Tibial artery (tissue), 4 donors: ENCODE data around the gene MLH3.

Experiments
- DNase-seq, 2 donors: peaks; one replicate each; pipeline ENCODE4 v3.0.0-alpha.2; 2019
- H3K27ac ChIP-seq, 2 donors: fragments of 200-600 bp; sonication (generic) in 1 of 2; 1 replicate in 1 of 2; 2 replicates in 1 of 2; pipeline ENCODE4 v1.5.1; 2018 to 2019; ENCODE audit warnings: mild to moderate bottlenecking in 1 of 2
- H3K27me3 ChIP-seq, 2 donors: fragments of 200-600 bp; sonication (generic) in 1 of 2; one replicate each; pipeline versions ENCODE4 v1.5.1 to v1.6.0; 2016 to 2019
- H3K36me3 ChIP-seq, 3 donors: fragments of 200-600 bp; sonication (generic) in 2 of 3; one replicate each; pipeline ENCODE4 v1.5.1; 2016 to 2019; ENCODE audit warnings: mild to moderate bottlenecking in 2 of 3
- H3K4me1 ChIP-seq, 4 donors: fragments of 200-600 bp; sonication (generic) in 2 of 4; 1 replicate in 3 of 4; 2 replicates in 1 of 4; pipeline ENCODE4 v1.5.1; 2016 to 2019
- H3K4me3 ChIP-seq, 2 donors: fragments of 200-600 bp; sonication (generic) in 1 of 2; 1 replicate in 1 of 2; 2 replicates in 1 of 2; pipeline ENCODE4 v1.5.1; 2018 to 2019; ENCODE audit warnings: mild to moderate bottlenecking in 2 of 2
- H3K9me3 ChIP-seq, 3 donors: fragments of 200-600 bp; sonication (generic) in 1 of 3; one replicate each; pipeline ENCODE4 v1.5.1; 2016 to 2019
- intact Hi-C: fragments of 100-400 bp; cut with DNase I; formaldehyde crosslinking; loops from one replicate; pipeline ENCODE4 v1.15.0; 2023; ENCODE audit warnings: low total_unique reads
- TF ChIP-seq, protein P1 (sequence below), 2 experiments: fragments of 200-600 bp in 1 of 2; fragments of 450-650 bp in 1 of 2; IDR thresholded peaks; one replicate each; pipeline ENCODE4 v1.5.1; 2017 to 2019; ENCODE audit warnings: antibody characterized with exemption in 2 of 2, mild to moderate bottlenecking in 1 of 2, moderate library complexity in 1 of 2

Gene MLH3

DNA sequence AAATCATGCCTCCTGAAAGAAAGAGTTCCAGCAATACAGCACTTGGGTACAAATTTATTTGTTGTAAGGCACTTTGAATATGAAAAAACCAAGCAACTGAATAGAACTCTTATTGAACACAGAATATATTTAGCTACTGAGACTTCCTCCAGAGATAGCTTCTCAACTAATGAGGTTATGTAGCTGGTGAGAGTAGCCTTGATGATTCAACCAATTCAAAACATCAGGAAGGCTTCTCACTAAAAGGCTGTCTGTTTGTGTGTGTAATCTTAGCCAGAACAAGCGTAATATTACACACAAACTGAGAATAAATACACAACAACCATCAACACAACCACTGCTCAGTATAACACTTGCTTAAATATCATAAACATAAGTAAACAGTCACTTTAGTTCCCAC, 28.2 kb downstream of the MLH3 start:
- Histone ChIP-seq H3K27ac (no peak overlapping the region), H3K9me3 (no peaks in the 10 kb centered on the region), H3K27me3 (no peaks in the 10 kb centered on the region), H3K4me1 (no peaks in the 10 kb centered on the region), H3K36me3 (peaks cover 46 to 84% (median 60%) of the 10 kb centered on the region in 3 donors), H3K4me3 (no peak overlapping the region)
- TF ChIP-seq, protein P1, sequence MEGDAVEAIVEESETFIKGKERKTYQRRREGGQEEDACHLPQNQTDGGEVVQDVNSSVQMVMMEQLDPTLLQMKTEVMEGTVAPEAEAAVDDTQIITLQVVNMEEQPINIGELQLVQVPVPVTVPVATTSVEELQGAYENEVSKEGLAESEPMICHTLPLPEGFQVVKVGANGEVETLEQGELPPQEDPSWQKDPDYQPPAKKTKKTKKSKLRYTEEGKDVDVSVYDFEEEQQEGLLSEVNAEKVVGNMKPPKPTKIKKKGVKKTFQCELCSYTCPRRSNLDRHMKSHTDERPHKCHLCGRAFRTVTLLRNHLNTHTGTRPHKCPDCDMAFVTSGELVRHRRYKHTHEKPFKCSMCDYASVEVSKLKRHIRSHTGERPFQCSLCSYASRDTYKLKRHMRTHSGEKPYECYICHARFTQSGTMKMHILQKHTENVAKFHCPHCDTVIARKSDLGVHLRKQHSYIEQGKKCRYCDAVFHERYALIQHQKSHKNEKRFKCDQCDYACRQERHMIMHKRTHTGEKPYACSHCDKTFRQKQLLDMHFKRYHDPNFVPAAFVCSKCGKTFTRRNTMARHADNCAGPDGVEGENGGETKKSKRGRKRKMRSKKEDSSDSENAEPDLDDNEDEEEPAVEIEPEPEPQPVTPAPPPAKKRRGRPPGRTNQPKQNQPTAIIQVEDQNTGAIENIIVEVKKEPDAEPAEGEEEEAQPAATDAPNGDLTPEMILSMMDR (IDR thresholded peaks at IDR 0.05), result no peak
- no peak for DNase-seq
- intact Hi-C loops, result no loop called here

DNA sequence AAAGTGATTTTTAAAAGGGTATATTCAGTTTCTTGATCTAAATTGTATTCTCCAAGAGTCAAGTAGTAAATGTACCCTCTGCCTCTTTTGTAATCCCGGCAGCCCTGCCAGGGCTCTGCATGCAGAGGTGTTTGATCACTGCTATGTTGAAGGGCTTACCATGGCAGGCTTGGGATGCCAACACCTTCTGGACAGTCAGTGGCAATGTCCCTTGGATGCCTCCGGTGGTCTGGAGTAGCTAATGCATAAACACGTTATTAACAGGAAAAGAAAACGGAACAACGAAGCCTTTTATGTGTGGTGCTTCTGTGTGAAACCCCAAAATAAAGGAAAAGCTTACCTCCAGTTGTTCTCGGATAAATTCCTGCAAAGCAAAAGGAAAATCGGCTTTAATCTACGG, 28.6 kb downstream of the MLH3 start:
- H3K27ac ChIP-seq, result no peak overlapping the region
- intact Hi-C loops, result no loop called here
- no peaks in the 10 kb centered on the region for H3K9me3 ChIP-seq
- H3K4me1 ChIP-seq, result no peaks in the 10 kb centered on the region
- TF ChIP-seq, protein P1 (IDR thresholded peaks at IDR 0.05), result peak; percentile 38 to 42
- no peak for DNase-seq
- H3K4me3 ChIP-seq, result no peak overlapping the region
- H3K36me3 ChIP-seq, result peaks cover 47 to 88% (median 65%) of the 10 kb centered on the region in 3 donors
- H3K27me3 ChIP-seq, result no peaks in the 10 kb centered on the region

DNA sequence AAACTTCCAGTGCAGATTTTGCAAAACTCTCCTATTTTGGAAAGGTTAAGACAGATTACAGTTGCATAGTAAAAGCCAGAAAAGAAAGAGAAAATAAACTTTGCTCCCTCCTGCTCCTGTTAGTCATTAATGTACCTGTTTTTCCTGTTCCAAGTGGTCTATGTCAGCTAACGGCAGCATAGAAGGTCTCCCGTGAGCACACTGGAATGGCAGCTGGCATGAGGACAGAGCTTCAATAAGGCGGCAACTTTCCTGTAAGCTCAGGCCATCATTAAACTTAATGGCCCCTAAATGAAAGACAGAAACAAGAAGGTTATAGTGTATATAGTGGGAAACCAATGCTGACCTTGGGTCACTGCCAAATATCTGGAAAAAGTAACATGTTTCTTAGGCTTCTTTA, 32.6 kb downstream of the MLH3 start:
- no peak overlapping the region for H3K27ac ChIP-seq
- H3K4me1 ChIP-seq, result no peaks in the 10 kb centered on the region
- H3K27me3 ChIP-seq, result no peaks in the 10 kb centered on the region
- no peak for DNase-seq
- peaks cover 66 to 89% (median 75%) of the 10 kb centered on the region in 3 donors for H3K36me3 ChIP-seq
- TF ChIP-seq, protein P1 (IDR thresholded peaks at IDR 0.05), result no peak
- intact Hi-C loops, result no loop called here
- no peaks in the 10 kb centered on the region for H3K9me3 ChIP-seq
- no peak overlapping the region for H3K4me3 ChIP-seq

DNA sequence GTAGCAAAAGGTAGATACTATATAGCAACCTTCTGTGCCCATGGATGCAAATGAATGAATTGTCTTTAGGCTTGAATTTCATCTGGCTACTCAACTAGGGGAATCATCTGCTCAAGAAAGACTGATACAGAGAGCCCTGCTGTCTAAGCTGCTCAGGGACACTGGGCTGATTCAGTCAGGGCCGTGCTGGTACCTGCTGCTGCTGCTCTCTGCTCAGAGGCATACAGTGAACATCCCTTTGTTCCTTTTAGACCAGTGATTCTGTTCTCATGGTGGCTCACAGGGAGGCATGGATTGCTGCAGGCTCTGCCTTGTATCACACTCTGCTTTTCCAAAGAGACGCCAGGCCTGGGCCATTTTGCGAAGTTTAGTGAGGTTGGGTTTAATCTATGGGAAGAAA, 34.5 kb downstream of the MLH3 start:
- H3K9me3 ChIP-seq, result no peaks in the 10 kb centered on the region
- H3K4me3 ChIP-seq, result no peak overlapping the region
- H3K27ac ChIP-seq, result no peak overlapping the region
- H3K36me3 ChIP-seq, result peaks cover 59 to 84% (median 65%) of the 10 kb centered on the region in 3 donors
- TF ChIP-seq, protein P1 (IDR thresholded peaks at IDR 0.05), result no peak
- H3K4me1 ChIP-seq, result peaks cover 0 to 12% (median 8%) of the 10 kb centered on the region in 4 donors
- no peak for DNase-seq
- intact Hi-C loops, result no loop called here
- no peaks in the 10 kb centered on the region for H3K27me3 ChIP-seq

DNA sequence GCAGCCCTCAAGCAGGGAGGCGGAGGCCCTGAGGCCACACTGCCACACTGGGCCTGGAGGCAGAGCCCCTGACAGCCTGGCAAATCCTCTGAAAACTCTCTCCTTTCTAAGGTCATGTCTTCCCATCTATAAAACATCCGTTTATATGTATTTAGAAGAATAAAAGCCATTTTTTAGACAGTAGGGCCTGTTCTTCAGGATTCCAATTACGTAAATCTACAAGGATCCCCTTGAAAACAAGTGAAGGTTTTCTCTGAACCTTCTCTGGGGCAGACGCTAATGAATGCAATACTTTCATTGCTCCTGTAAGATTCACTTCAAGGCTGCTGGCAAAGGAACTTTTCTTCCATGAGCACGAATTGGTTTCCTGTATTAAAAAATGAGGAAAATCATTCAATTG, 35.8 kb downstream of the MLH3 start:
- H3K36me3 ChIP-seq, result peaks cover 47 to 74% (median 59%) of the 10 kb centered on the region in 3 donors
- H3K27ac ChIP-seq, result peak overlapping the region in 1 of 2 donors; percentile 7
- TF ChIP-seq, protein P1 (IDR thresholded peaks at IDR 0.05), result no peak
- H3K27me3 ChIP-seq, result no peaks in the 10 kb centered on the region
- H3K9me3 ChIP-seq, result no peaks in the 10 kb centered on the region
- no peak for DNase-seq
- H3K4me3 ChIP-seq, result no peak overlapping the region
- H3K4me1 ChIP-seq, result peaks cover 7 to 25% (median 19%) of the 10 kb centered on the region in 4 donors
- intact Hi-C loops, result no loop called here

DNA sequence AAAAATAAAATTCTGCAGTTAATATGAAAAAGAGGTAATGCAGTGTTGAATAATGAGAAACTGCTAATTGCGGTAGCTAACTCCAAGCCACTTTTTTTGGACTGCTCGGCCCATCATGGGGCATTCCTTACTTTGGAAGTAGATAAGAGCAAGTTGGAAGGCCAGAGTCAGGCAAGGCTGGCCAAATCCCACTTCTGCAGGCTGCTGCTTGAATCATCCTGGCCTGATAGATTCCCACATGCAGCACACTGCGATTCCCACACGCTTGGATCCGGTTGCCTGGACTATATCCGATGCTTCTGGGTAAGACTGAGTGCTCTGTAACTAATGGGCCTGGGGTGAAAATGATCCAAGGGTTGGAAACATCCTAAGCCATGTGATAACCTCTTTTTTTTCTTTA, 38.0 kb downstream of the MLH3 start:
- DNase-seq, result peak in 1 of 2 donors; percentile 47
- Histone ChIP-seq H3K9me3 (no peaks in the 10 kb centered on the region), H3K4me3 (no peak overlapping the region), H3K36me3 (peaks cover 38 to 76% (median 62%) of the 10 kb centered on the region in 3 donors), H3K27ac (peak overlapping the region in 1 of 2 donors; percentile 69), H3K27me3 (no peaks in the 10 kb centered on the region), H3K4me1 (peaks cover 7 to 39% (median 21%) of the 10 kb centered on the region in 4 donors)
- intact Hi-C loops, result loop anchor here (5.0 kb wide), 1 partner anchor 66 kb away; no protein-coding TSS in a partner anchor
- TF ChIP-seq, protein P1 (IDR thresholded peaks at IDR 0.05), result no peak
